HG03064 (cell line): ENCODE measurements around the gene TRIM9.

Experiments
- ATAC-seq: cut with Tn5 transposase; IDR thresholded peaks from one replicate; pipeline ENCODE4 v1.9.1; 2021; ENCODE audit warnings: low read depth; ENCODE audit not compliant: unreplicated experiment

TRIM9 gene

DNA sequence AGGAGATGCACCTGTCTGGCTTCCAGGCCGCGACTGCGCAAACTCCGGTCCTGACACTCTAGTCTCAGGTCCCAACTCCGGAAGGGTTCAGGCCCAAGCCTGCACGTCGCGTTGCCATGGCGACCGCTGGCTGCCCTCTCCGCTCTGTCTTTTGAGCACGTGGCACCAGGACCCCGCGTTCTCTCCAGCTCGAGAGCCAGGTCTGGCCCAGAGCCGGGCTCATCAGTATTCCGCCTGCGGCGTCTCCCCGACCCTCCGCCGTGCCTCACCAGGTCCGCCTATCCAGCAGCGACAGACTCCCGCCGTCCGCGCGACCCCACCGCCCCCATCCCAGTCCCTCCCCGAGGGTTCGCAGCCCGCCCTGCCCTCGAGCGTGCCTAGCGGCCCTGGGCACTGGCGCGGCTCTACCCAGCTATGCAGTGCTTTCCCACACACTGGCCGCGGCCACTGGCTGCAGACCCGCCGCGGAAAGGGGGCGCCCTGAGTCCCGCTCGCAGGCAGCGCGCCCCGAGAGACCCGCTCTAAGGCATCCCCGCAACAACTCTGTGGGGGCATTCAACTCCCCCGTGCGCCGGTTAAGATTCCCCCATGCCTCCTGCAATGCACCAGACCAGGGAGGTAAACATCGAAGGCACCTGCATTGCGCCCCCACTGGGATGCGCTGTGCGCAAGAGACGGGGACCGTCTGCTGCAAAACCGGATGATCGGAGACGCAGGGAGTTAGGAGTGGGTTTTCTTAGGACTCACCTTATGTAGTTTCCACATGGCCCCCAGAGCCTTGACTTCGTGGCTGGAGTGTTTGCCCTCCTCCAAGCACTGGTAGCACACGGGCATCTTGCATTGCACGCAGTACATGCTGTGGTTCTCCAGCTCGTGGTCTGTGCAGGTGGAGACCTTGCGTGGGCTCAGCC lies 1.3 kb downstream of the TRIM9 start:
- ATAC-seq: no peak

DNA sequence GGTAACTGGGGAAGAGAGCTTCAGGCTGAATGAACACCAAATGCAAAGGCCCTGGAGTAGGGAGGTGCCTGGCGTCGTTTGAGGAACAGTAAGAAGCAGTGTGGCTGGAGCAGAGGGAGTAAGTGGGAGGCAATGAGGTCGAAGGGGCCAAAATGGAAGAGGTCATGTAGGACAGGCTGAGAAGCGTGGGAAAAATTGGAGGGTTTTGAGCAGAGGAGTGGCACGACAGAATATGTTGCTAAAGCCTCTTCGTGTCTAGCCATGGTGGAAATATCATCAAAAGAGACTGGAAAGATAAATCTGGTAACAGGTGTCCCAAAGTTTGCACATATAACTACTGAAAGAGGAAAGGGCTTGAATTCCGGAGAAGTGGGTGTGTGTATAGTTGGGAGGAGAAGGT lies 1.9 kb downstream of the TRIM9 start:
- no peak for ATAC-seq

DNA sequence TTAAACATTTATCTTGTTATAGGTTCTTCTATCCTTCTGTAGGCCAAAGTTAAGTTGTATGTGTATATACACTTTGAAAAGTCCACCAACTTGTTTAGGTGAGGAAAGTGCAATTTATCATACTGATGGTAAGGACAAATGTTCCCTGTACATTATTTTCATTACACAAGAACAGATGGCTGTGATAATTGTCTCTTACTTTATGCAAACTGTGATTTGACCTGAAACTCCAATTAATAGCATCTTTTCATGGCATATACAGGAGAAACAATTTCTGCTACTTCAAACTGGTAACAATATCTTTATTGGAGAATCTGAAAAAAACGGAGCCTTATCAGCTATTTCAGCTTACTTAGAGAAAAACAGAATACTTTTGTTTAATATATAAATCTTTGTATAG lies 5.6 kb downstream of the TRIM9 start:
- ATAC-seq: no peak

GRCh38 chr14:51087031-51087441 lies 7.9 kb downstream of the TRIM9 start:
- ATAC-seq: no peak

DNA sequence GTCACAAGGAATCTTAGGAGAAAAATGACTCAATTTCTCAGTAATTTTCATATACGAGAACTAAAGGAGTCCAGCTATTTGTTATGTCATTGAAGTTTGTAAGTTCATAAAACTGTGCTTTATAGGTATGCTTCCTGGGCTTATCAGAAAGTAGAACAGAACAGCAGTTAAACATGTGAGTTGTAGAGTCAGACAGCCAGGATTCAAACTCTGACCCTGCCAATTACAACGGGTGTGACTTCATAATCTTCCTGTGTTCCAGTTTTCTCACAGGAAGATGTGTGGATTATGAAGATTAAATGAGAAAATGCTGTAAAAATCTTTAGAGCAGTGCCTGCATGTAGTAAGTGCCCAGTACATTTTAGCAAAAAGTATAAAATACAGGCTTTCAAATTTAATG lies 8.9 kb downstream of the TRIM9 start:
- no peak for ATAC-seq

GRCh38 chr14:51084962-51085361 lies 9.9 kb downstream of the TRIM9 start:
- no peak for ATAC-seq

DNA sequence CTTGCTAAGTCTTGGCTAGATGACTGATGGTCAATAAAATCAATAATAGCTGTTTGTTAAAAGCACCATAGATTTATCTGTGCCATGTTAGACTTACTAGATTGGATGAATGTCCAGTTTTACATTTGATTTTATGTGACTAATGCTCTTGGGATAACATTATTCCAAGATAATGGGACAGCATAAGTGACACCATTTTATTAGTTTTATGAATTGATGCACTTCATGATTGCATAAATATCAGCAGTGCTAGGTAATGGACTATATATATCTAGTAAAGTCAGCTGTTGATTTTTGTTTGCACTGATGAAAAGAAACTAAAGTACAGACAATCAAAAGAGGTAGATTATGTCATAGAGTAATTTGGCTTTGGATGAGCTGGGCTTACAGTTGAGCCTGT lies 10.4 kb downstream of the TRIM9 start:
- no peak for ATAC-seq

- ATAC-seq: no peak
These were observed 12.6 kb downstream of the TRIM9 start for GRCh38 chr14:51082349-51082748.

DNA sequence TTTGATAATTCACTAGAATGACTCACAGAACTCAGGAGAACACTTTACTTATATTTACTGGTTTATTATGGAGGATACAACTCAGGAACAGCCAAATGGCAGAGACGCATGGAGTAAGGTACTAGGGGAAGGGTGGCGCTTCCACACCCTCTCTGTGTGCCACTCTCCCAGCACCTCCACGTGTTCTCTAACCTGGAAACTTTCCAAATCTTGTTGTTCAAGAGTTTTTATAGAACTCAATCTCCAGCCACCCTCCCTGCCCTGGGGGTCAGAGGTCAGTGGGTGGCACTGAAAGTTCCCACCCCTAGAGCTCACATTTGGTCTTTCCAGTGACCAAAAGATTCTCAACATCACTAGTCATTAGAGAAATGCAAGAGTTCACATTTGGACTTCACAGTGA lies 13.2 kb downstream of the TRIM9 start:
- ATAC-seq: no peak

- ATAC-seq: no peak
These were observed 13.7 kb downstream of the TRIM9 start for GRCh38 chr14:51081209-51081608.

DNA sequence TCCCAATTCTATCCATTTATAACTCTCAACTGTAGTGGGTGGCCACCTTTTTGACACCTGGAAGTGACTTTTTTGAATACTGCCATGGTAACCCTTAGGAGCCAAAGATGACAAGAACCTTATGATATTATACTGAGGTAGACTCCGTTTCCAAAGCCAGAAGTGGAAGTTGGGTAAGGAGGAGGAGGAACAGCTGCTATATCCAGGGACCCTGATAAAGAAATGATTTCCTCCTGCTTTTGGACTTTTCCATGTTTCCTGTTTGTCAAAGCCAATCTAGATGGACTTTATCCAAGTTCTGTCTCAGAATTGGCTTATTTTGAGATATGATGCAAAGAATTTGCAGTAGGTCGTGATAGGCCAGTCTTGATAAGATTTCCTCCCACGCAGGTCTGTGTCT lies 14.3 kb downstream of the TRIM9 start:
- ATAC-seq: no peak

- ATAC-seq: no peak
These were observed 15.4 kb downstream of the TRIM9 start for GRCh38 chr14:51079489-51079888.

DNA sequence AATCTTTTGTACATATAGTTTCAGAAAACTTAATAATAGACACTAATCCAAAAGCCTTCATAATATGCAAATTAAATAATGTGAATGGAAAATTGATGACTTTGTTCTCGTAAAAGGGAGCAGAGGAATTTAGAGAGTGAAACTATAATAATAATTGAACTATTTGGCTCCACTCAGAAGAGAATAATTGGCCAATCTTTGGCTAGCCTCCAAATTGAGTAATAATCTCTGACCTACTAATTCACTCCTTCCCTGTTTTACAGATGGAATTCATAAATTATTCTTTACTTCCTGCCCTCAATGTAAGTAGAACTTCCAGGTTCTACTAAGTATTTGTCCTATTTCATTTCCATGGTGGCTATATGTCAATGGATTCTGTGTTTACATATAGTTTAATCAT lies 15.8 kb downstream of the TRIM9 start:
- ATAC-seq: no peak

DNA sequence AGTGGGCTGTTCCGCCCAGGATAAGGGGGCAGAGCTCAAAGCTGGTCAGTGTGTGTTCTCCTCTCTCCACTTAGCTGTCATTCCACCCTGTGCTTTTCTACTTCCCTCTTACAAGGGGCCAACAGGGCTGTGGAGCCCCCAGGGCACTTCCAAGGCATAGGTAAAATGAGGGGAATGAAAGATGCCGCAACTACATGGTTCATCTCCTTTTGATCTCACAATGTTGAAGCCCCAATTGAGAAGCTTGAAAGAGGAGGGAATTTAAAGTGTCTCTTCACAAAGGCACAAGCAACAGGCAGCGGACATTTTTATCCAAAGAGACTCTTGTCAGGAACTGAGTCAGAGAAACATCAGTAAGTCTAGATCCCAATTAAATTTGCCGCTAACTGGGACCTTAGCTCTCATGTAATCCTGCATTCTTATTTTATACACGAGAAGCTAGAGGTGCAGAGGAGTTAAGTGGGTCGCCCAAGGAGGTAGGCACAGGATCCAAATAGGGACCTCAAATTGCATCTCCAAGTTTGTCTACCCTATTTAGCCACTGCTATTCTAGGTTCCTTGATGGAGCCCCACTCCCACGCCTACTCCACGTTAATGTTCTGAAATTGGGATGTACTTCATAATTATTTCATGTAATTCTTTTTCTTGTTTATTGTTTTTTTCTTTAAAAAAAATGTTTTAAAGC lies 20.1 kb downstream of the TRIM9 start:
- ATAC-seq: no peak

- no peak for ATAC-seq
These were observed 21.2 kb downstream of the TRIM9 start for GRCh38 chr14:51073731-51074130.

- no peak for ATAC-seq
These were observed 21.9 kb downstream of the TRIM9 start for GRCh38 chr14:51072976-51073375.

DNA sequence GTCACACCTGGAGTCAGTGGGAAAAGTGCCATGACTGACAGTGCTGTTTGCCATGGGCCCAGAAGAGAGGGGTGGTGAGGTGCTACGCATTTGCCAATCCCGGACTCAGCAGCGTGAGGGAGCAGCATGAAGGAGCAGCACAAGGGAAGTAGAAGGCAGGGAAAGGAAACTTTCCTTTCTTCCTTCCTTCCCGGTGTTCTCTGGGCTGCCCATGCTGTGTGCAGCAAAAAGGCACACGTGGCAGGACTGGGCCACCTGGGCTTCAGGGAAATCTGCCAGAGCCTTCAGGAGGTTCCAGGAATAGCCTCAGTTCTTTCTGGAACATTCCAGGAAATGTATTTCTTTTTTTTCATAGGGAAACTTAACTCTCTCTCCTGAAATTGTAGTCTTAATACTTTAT lies 23.0 kb downstream of the TRIM9 start:
- ATAC-seq: no peak

- no peak for ATAC-seq
These were observed 24.2 kb downstream of the TRIM9 start for GRCh38 chr14:51070726-51071125.

- ATAC-seq: no peak
These were observed 25.9 kb downstream of the TRIM9 start for GRCh38 chr14:51069055-51069454.

GRCh38 chr14:51068268-51068667 lies 26.6 kb downstream of the TRIM9 start:
- ATAC-seq: no peak

- no peak for ATAC-seq
These were observed 27.6 kb downstream of the TRIM9 start for GRCh38 chr14:51067295-51067694.

GRCh38 chr14:51066576-51066975 lies 28.3 kb downstream of the TRIM9 start:
- ATAC-seq: no peak
